Nephron (organoid): ENCODE measurements around the gene NAALADL1.

Experiments used
- H3K27ac Mint-ChIP-seq, 3 experiments: 2 replicates each; pipeline ENCODE4 v1.8.0; 2020; ENCODE audit warnings: mixed read lengths in 3 of 3, mild to moderate bottlenecking in 2 of 3, moderate library complexity in 1 of 3
- H3K27me3 Mint-ChIP-seq: 2 replicates; pipeline ENCODE4 v1.8.0; 2021; ENCODE audit warnings: low read depth, mild to moderate bottlenecking, moderate library complexity, mixed read lengths
- H3K36me3 Mint-ChIP-seq: 2 replicates; pipeline ENCODE4 v1.8.0; 2020; ENCODE audit warnings: low read depth, mixed read lengths
- H3K4me1 Mint-ChIP-seq: 2 replicates; pipeline ENCODE4 v1.8.0; 2020; ENCODE audit warnings: mixed read lengths
- H3K4me3 Mint-ChIP-seq, 3 experiments: 2 replicates each; pipeline ENCODE4 v1.8.0; 2020; ENCODE audit warnings: mild to moderate bottlenecking in 3 of 3, mixed read lengths in 3 of 3, moderate library complexity in 2 of 3
- H3K9me3 Mint-ChIP-seq: 2 replicates; pipeline ENCODE4 v1.8.0; 2020; ENCODE audit warnings: mixed read lengths
- TF ChIP-seq, protein P1 (sequence below), 3 experiments: fragments of 200-600 bp; sonication (generic); IDR thresholded peaks; one replicate each; pipeline ENCODE4 v1.5.0; 2021; ENCODE audit warnings: antibody characterized with exemption in 3 of 3; ENCODE audit not compliant: unreplicated experiment in 3 of 3

Gene NAALADL1

DNA sequence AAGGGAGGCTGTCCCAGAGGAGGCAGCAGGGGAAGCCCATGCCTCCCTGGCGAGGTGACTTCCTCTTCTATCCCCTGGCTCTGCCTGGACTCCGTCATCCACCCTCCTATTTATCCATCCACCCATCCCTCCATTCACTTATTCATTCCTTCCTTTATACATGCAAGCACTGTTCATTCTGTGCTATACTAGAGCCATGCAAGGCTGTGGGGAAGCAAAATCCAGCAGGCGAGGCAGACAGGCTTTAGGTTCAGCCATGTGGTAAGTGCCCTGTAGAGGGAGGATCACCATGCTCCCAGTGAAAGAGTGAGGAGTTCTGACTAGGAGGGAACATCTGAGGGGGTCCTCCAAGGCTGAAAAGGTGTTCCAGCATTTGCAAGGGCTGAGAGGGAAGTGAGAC is 1.2 kb upstream of the NAALADL1 start:
- Mint-ChIP-seq H3K27ac (no peak overlapping the region), H3K36me3 (no peaks in the 10 kb centered on the region), H3K9me3 (no peaks in the 10 kb centered on the region), H3K4me3 (no peak overlapping the region), H3K27me3 (peaks cover 6% of the 10 kb centered on the region), H3K4me1 (no peaks in the 10 kb centered on the region)
- TF ChIP-seq, protein P1, sequence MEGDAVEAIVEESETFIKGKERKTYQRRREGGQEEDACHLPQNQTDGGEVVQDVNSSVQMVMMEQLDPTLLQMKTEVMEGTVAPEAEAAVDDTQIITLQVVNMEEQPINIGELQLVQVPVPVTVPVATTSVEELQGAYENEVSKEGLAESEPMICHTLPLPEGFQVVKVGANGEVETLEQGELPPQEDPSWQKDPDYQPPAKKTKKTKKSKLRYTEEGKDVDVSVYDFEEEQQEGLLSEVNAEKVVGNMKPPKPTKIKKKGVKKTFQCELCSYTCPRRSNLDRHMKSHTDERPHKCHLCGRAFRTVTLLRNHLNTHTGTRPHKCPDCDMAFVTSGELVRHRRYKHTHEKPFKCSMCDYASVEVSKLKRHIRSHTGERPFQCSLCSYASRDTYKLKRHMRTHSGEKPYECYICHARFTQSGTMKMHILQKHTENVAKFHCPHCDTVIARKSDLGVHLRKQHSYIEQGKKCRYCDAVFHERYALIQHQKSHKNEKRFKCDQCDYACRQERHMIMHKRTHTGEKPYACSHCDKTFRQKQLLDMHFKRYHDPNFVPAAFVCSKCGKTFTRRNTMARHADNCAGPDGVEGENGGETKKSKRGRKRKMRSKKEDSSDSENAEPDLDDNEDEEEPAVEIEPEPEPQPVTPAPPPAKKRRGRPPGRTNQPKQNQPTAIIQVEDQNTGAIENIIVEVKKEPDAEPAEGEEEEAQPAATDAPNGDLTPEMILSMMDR (IDR thresholded peaks at IDR 0.05; ENCODE audit: unreplicated experiment in 3 of 3): no peak

DNA sequence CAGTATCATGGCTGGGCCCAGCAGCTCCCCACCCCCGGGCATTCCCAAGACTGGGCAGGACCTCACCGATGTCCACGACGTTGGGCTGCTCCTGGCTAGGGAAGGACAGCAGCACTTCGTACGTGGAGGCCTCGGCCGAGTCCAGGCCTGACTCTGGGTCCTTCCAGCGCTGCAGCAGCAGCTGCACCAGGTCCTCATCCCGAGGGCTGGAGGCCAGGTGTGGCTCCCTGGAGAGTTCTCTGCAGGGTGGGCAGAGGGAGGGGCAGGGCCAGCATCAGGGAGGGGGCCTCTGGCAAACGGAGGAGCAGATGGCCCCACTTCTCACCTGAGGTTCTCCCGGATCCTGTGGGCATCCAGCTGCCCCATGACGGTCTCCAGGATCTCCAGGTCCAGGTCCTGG is 341 bp downstream of the NAALADL1 start:
- H3K36me3 Mint-ChIP-seq: no peaks in the 10 kb centered on the region
- peaks cover 6% of the 10 kb centered on the region for H3K27me3 Mint-ChIP-seq
- H3K4me3 Mint-ChIP-seq: no peak overlapping the region
- no peaks in the 10 kb centered on the region for H3K4me1 Mint-ChIP-seq
- H3K9me3 Mint-ChIP-seq: no peaks in the 10 kb centered on the region
- no peak overlapping the region for H3K27ac Mint-ChIP-seq
- TF ChIP-seq, protein P1 (IDR thresholded peaks at IDR 0.05; ENCODE audit: unreplicated experiment in 3 of 3): no peak

DNA sequence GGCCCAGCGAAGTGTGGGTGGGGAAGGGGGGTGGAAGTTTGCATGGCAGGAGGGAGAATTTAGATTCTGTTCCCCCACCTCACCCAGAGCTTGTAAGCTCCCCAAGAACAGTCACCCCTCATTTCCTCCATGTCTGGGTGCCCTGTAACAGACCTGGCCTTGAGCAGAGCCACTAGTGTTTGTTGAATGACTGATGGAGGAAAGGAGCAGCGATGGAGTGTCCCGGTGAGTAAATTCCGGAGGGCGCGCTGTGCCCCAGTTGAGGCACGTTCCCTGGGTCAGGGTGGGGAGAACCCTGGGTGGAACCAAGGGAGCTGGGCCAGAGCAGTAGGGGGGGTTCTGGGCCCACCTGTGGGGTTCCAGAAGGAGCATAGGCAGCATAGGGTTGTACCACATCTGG is 827 bp downstream of the NAALADL1 start:
- H3K9me3 Mint-ChIP-seq: no peaks in the 10 kb centered on the region
- no peaks in the 10 kb centered on the region for H3K36me3 Mint-ChIP-seq
- H3K27ac Mint-ChIP-seq: no peak overlapping the region
- no peaks in the 10 kb centered on the region for H3K4me1 Mint-ChIP-seq
- H3K4me3 Mint-ChIP-seq: no peak overlapping the region
- TF ChIP-seq, protein P1 (IDR thresholded peaks at IDR 0.05; ENCODE audit: unreplicated experiment in 3 of 3): no peak
- peaks cover 6% of the 10 kb centered on the region for H3K27me3 Mint-ChIP-seq

DNA sequence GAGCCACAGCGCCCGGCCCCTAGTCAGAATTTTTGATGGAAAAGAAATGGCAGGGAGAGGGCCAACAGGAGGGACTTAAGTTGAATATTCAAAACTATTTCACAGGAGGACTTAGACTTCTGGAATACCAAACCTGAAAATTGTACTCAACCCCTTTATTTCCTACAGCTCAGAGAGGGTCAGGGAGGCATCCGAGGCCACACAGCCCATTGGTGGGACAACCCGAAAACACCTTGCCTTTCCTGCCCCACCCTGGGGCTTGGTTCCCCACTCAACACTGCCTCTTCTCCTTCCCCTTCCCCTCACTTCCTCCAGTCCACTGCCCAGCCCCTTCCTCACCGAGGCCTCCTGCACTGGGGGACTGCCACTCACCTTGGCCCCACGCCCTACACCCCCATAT is 1.4 kb downstream of the NAALADL1 start:
- H3K36me3 Mint-ChIP-seq: no peaks in the 10 kb centered on the region
- TF ChIP-seq, protein P1 (IDR thresholded peaks at IDR 0.05; ENCODE audit: unreplicated experiment in 3 of 3): no peak
- H3K27me3 Mint-ChIP-seq: peaks cover 6% of the 10 kb centered on the region
- H3K9me3 Mint-ChIP-seq: no peaks in the 10 kb centered on the region
- H3K27ac Mint-ChIP-seq: no peak overlapping the region
- H3K4me3 Mint-ChIP-seq: no peak overlapping the region
- H3K4me1 Mint-ChIP-seq: no peaks in the 10 kb centered on the region

DNA sequence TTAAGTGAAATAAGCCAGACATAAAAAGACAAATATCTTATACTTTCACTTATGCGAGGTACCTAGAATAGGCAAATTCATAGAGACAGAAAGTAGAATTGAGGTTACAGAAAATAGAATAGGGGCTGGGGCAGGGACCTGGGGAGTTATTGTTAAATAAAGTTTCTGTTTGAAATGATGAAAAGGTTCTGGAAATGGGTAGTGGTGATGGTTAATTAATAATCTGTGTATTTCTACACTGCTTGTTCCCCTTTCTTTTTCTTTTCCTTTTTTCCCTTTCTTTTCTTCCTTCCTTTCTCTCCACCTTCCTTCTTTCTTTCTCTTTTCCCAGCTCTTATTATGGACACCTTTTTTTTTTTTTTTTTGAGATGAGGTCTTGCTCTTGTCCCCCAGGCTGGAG is 2.8 kb downstream of the NAALADL1 start:
- no peak overlapping the region for H3K4me3 Mint-ChIP-seq
- TF ChIP-seq, protein P1 (IDR thresholded peaks at IDR 0.05; ENCODE audit: unreplicated experiment in 3 of 3): no peak
- no peak overlapping the region for H3K27ac Mint-ChIP-seq
- H3K9me3 Mint-ChIP-seq: no peaks in the 10 kb centered on the region
- no peaks in the 10 kb centered on the region for H3K36me3 Mint-ChIP-seq
- H3K27me3 Mint-ChIP-seq: peaks cover 6% of the 10 kb centered on the region
- no peaks in the 10 kb centered on the region for H3K4me1 Mint-ChIP-seq

DNA sequence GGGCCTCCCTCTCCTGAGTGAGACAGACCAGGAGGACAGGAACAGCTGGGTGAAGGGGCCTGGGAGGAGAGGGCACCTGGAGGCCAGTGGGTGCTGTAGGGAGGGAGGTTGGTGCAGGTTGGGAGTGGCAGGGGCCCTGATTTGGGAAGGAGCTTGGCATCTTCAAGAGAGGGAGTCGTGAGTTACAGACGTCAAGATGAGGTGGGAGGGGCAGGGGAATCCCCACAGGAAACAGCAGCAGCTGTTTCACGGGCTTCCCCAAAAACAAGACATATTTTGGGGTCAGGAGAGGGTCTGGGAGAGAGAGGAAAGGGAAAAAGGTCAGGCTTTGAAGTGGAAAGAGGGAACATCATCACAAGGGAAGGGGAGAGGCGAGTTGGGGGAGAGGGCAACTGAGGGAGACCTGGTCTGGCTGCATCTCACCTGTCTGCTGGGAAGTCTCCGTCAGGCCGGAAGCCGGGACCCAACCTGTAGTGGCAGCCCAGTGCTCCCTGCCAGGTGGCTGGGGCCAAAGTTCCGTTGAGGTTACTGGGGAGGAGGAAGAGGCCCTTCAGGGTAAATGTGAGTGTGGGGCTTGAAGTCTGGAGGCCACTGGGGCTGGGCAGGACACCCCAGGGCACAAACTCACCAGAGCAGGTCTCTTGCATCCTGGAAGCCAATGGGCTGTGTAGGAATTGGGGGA is 4.4 kb downstream of the NAALADL1 start:
- H3K4me1 Mint-ChIP-seq: no peaks in the 10 kb centered on the region
- H3K9me3 Mint-ChIP-seq: no peaks in the 10 kb centered on the region
- no peak overlapping the region for H3K27ac Mint-ChIP-seq
- H3K27me3 Mint-ChIP-seq: peaks cover 6% of the 10 kb centered on the region
- H3K36me3 Mint-ChIP-seq: no peaks in the 10 kb centered on the region
- no peak overlapping the region for H3K4me3 Mint-ChIP-seq
- TF ChIP-seq, protein P1 (IDR thresholded peaks at IDR 0.05; ENCODE audit: unreplicated experiment in 3 of 3): no peak
